Measurements from ENCODE around the gene KIF22. TPM values are rescaled to one million over a fixed set of nuclear protein-coding genes. Genes with fewer than 3 reads are reported as not detected.

Gene KIF22
- polyA plus RNA-seq, 1 of the 3 experiments (the other 2 are of a cell fraction) = 64.1 TPM

DNA sequence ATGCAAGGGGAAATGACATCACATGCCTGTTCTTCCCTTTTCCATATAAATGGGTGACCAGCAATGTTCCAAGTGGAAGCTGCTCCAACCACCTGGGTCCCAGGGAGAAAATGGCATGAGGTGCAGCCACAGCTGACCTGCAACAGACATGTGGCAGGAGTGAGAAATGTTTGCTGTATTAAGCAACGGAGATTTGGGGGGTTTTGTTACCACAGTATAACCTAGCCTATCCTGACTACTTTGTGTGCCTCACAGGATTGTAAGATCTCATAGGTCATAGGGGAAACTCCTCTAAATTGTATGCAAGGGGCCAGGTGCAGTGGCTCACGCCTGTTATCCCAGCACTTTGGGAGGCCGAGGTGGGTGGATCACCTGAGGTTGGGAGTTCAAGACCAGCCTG lies 60.4 kb downstream of the KIF22 start:
- TF ChIP-seq TCF12 (IDR thresholded peaks at IDR 0.05) = no peak
- TF ChIP-seq FOSL2 (IDR thresholded peaks at IDR 0.05; ENCODE audit: borderline replicate concordance, low read depth) = no peak
- TF ChIP-seq MEF2A (IDR thresholded peaks at IDR 0.05; ENCODE audit: borderline replicate concordance, low read depth) = no peak
- no peak for TF ChIP-seq TAF1 (IDR thresholded peaks at IDR 0.05; ENCODE audit: borderline replicate concordance, low read depth, low read length)
- no peak for TF ChIP-seq FOXM1 (IDR thresholded peaks at IDR 0.05; ENCODE audit: low read depth)
- TF ChIP-seq, protein P1, sequence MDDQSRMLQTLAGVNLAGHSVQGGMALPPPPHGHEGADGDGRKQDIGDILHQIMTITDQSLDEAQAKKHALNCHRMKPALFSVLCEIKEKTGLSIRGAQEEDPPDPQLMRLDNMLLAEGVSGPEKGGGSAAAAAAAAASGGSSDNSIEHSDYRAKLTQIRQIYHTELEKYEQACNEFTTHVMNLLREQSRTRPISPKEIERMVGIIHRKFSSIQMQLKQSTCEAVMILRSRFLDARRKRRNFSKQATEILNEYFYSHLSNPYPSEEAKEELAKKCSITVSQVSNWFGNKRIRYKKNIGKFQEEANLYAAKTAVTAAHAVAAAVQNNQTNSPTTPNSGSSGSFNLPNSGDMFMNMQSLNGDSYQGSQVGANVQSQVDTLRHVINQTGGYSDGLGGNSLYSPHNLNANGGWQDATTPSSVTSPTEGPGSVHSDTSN (IDR thresholded peaks at IDR 0.05) = no peak
- TF ChIP-seq, protein P2, sequence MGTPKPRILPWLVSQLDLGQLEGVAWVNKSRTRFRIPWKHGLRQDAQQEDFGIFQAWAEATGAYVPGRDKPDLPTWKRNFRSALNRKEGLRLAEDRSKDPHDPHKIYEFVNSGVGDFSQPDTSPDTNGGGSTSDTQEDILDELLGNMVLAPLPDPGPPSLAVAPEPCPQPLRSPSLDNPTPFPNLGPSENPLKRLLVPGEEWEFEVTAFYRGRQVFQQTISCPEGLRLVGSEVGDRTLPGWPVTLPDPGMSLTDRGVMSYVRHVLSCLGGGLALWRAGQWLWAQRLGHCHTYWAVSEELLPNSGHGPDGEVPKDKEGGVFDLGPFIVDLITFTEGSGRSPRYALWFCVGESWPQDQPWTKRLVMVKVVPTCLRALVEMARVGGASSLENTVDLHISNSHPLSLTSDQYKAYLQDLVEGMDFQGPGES (IDR thresholded peaks at IDR 0.05; ENCODE audit: low read depth, low read length) = no peak
- TF ChIP-seq CHD2 (IDR thresholded peaks at IDR 0.05; ENCODE audit: low read length, partially characterized antibody) = no peak
- Histone ChIP-seq H3K9ac (no peak overlapping the region), H3K27ac (ENCODE audit: low read depth in 2 of 2, low read length in 1 of 2) (no peak overlapping the region), H4K20me1 (ENCODE audit: insufficient read depth) (no peaks in the 10 kb centered on the region), H3K4me2 (no peak overlapping the region), H3K4me1 (ENCODE audit: control insufficient read depth in 1 of 2, insufficient read depth in 2 of 2, low read depth in 1 of 2, low read length in 1 of 2) (peaks cover 0 to 3% of the 10 kb centered on the region in 2 experiments; a peak in 1 of 4 replicates), H3F3A (replicated peaks; ENCODE audit: insufficient read depth) (peaks cover 34% of the 10 kb centered on the region), H3K27me3 (ENCODE audit: insufficient read depth) (no peaks in the 10 kb centered on the region), H3K36me3 (replicated peaks in 1 of 2; ENCODE audit: control insufficient read depth in 1 of 2, insufficient read depth in 2 of 2, low read length in 1 of 2) (peaks cover 10 to 11% of the 10 kb centered on the region in 2 experiments), H3K79me2 (ENCODE audit: insufficient read depth) (no peaks in the 10 kb centered on the region), H3K9me3 (no peaks in the 10 kb centered on the region), H3K4me3 (ENCODE audit: low read depth in 2 of 2, low read length in 1 of 2) (no peak overlapping the region), H3K9me2 (no peaks in the 10 kb centered on the region), H2AFZ (ENCODE audit: low read depth) (no peak overlapping the region)
- ChIA-PET CTCF (interaction anchor here (0.6 to 1.2 kb wide), 4 partner anchors 9 to 906 kb away, joined by 3 to 4 read pairs (median 4); no protein-coding TSS in a partner anchor), POLR2A (no interaction called here)
- DNase-seq = no peak
- WGBS (ENCODE audit: low lambda C conversion rate) = 95% methylated on average over 2 of the region's 3 CpGs

DNA sequence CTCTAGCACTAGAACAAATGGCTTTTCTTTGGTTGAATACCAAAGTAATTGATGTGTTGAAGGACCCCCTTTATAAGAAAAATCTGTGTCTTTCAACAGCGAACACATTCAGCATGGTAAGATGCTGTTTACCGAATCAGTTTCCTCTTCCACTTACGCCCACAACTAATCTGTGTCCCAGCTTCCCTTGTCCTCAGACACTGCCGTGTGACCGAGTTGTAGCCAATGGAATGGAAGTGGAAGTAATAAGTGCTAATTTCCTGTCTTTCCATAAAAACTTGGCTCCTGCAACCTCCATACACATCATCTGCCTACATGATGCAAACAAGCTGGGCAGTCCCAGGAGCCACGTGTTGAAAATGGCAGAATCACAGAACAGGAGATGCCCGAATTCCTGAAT lies 62.1 kb downstream of the KIF22 start:
- Histone ChIP-seq H3K4me3 (ENCODE audit: low read depth in 2 of 2, low read length in 1 of 2) (no peak overlapping the region), H3K9ac (no peak overlapping the region), H3F3A (replicated peaks; ENCODE audit: insufficient read depth) (peaks cover 32% of the 10 kb centered on the region), H2AFZ (ENCODE audit: low read depth) (no peak overlapping the region), H3K4me2 (no peak overlapping the region), H3K9me2 (no peaks in the 10 kb centered on the region), H4K20me1 (ENCODE audit: insufficient read depth) (no peaks in the 10 kb centered on the region), H3K27me3 (ENCODE audit: insufficient read depth) (no peaks in the 10 kb centered on the region), H3K4me1 (ENCODE audit: control insufficient read depth in 1 of 2, insufficient read depth in 2 of 2, low read depth in 1 of 2, low read length in 1 of 2) (peaks cover 0 to 13% of the 10 kb centered on the region in 2 experiments; a peak in 1 of 4 replicates), H3K79me2 (ENCODE audit: insufficient read depth) (no peaks in the 10 kb centered on the region), H3K27ac (ENCODE audit: low read depth in 2 of 2, low read length in 1 of 2) (no peak overlapping the region), H3K9me3 (no peaks in the 10 kb centered on the region), H3K36me3 (replicated peaks in 1 of 2; ENCODE audit: control insufficient read depth in 1 of 2, insufficient read depth in 2 of 2, low read length in 1 of 2) (no peaks in the 10 kb centered on the region)
- ChIA-PET CTCF (interaction anchor here (1.0 to 2.1 kb wide), 4 partner anchors 9 to 33 kb away, joined by 3 to 4 read pairs (median 3); partner anchors contain the start of gene MVP), POLR2A (no interaction called here)
- TF ChIP-seq RFX5 (IDR thresholded peaks at IDR 0.05; ENCODE audit: low read length) (no peak), FOXJ3 (CRISPR knock-in tag; IDR thresholded peaks at IDR 0.05) (no peak), YY1 (IDR thresholded peaks at IDR 0.05; ENCODE audit: low read depth) (no peak), TAF1 (IDR thresholded peaks at IDR 0.05; ENCODE audit: borderline replicate concordance, low read depth, low read length) (no peak), EZH2phosphoT487 (IDR thresholded peaks at IDR 0.05; ENCODE audit: borderline replicate concordance, low read depth) (no peak), NRF1 (IDR thresholded peaks at IDR 0.05; ENCODE audit: low read depth, low read length) (no peak), POLR2AphosphoS5 (IDR thresholded peaks at IDR 0.05; ENCODE audit: low read depth, low read length) (no peak), EP300 (IDR thresholded peaks at IDR 0.05; ENCODE audit: borderline replicate concordance in 1 of 2, low read depth in 1 of 2, low read length in 1 of 2) (no peak), TEAD4 (IDR thresholded peaks at IDR 0.05; ENCODE audit: borderline replicate concordance, insufficient read depth) (no peak), ELF1 (IDR thresholded peaks at IDR 0.05) (no peak)
- TF ChIP-seq, protein P3, sequence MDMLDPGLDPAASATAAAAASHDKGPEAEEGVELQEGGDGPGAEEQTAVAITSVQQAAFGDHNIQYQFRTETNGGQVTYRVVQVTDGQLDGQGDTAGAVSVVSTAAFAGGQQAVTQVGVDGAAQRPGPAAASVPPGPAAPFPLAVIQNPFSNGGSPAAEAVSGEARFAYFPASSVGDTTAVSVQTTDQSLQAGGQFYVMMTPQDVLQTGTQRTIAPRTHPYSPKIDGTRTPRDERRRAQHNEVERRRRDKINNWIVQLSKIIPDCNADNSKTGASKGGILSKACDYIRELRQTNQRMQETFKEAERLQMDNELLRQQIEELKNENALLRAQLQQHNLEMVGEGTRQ (IDR thresholded peaks at IDR 0.05; ENCODE audit: borderline replicate concordance, low read depth, low read length) = no peak
- 94% methylated on average over 7 of the region's 7 CpGs for WGBS (ENCODE audit: low lambda C conversion rate)
- no peak for DNase-seq

Measured in SK-N-SH (cell line).